ENCODE measurements around the gene EPHB2.

GRCh38 chr1:22880174-22880601 is 169.5 kb downstream of the EPHB2 start:
- TF ChIP-seq POLR2A (IDR thresholded peaks at IDR 0.05; ENCODE audit: low read depth, low read length): no peak
- no peak for TF ChIP-seq CTCF (conservative IDR thresholded peaks at IDR 0.05; ENCODE audit: low read depth, low read length)
- TF ChIP-seq SMC3 (IDR thresholded peaks at IDR 0.05; ENCODE audit: low read depth, low read length): no peak
- no peak for TF ChIP-seq MXI1 (IDR thresholded peaks at IDR 0.05; ENCODE audit: borderline replicate concordance, low read depth, low read length)
- no peak for TF ChIP-seq RAD21 (IDR thresholded peaks at IDR 0.05; ENCODE audit: low read length)
- TF ChIP-seq USF2 (IDR thresholded peaks at IDR 0.05; ENCODE audit: low read depth, low read length): no peak
- no peak for TF ChIP-seq MAZ (IDR thresholded peaks at IDR 0.05; ENCODE audit: borderline replicate concordance, low read depth, low read length)
- TF ChIP-seq CEBPB (IDR thresholded peaks at IDR 0.05; ENCODE audit: low read depth, low read length): no peak

All from IMR-90 (cell line).